GM19397 (cell line): Measurements from ENCODE around the gene TBC1D22A.

Experiments
- ATAC-seq: cut with Tn5 transposase; IDR thresholded peaks from one replicate; pipeline ENCODE4 v1.9.1; 2021; ENCODE audit warnings: mild to moderate bottlenecking, moderate library complexity; ENCODE audit not compliant: unreplicated experiment

Gene TBC1D22A

GRCh38 chr22:46980392-46980791, 217.9 kb downstream of the TBC1D22A start:
- ATAC-seq = no peak

- no peak for ATAC-seq
Observed at GRCh38 chr22:46982635-46983034, 220.2 kb downstream of the TBC1D22A start.

GRCh38 chr22:46983046-46983445, 220.6 kb downstream of the TBC1D22A start:
- ATAC-seq = no peak

GRCh38 chr22:46984751-46985506, 222.5 kb downstream of the TBC1D22A start:
- no peak for ATAC-seq

GRCh38 chr22:46985507-46985882, 223.0 kb downstream of the TBC1D22A start:
- no peak for ATAC-seq

GRCh38 chr22:46986788-46987187, 224.3 kb downstream of the TBC1D22A start:
- no peak for ATAC-seq

- ATAC-seq = no peak
Observed at GRCh38 chr22:46990937-46991550, 228.6 kb downstream of the TBC1D22A start.

- no peak for ATAC-seq
Observed at GRCh38 chr22:46991666-46992065, 229.2 kb downstream of the TBC1D22A start.

GRCh38 chr22:46992121-46992731, 229.8 kb downstream of the TBC1D22A start:
- no peak for ATAC-seq

- no peak for ATAC-seq
Observed at GRCh38 chr22:46993633-46994032, 231.2 kb downstream of the TBC1D22A start.

- no peak for ATAC-seq
Observed at GRCh38 chr22:46994265-46994664, 231.8 kb downstream of the TBC1D22A start.

GRCh38 chr22:46994983-46995382, 232.5 kb downstream of the TBC1D22A start:
- ATAC-seq = no peak

- no peak for ATAC-seq
Observed at GRCh38 chr22:46995501-46996360, 233.3 kb downstream of the TBC1D22A start.

GRCh38 chr22:46996595-46997310, 234.3 kb downstream of the TBC1D22A start:
- no peak for ATAC-seq

GRCh38 chr22:46997311-46997970, 235.0 kb downstream of the TBC1D22A start:
- ATAC-seq = no peak

GRCh38 chr22:46998331-46998730, 235.9 kb downstream of the TBC1D22A start:
- ATAC-seq = no peak

GRCh38 chr22:47000256-47000655, 237.8 kb downstream of the TBC1D22A start:
- ATAC-seq = no peak

GRCh38 chr22:47000888-47001287, 238.4 kb downstream of the TBC1D22A start:
- no peak for ATAC-seq

GRCh38 chr22:47001288-47001687, 238.8 kb downstream of the TBC1D22A start:
- no peak for ATAC-seq

- ATAC-seq = no peak
Observed at GRCh38 chr22:47002692-47003091, 240.2 kb downstream of the TBC1D22A start.
